Measurements from ENCODE around the gene FUOM.
"Not testable (repeated sequence)": the region's sequence is repeated elsewhere in the genome, so short reads cannot be mapped to it uniquely, and the experiment has no call there.

FUOM gene

GRCh38 chr10:133378251-133379096, 20.7 kb upstream of the FUOM start:
- peak; percentile 84 for DNase-seq (ENCODE audit: low spot score)
- no peak for TF ChIP-seq CTCF (IDR thresholded peaks at IDR 0.05; ENCODE audit: extremely low read depth, missing control alignments)

GRCh38 chr10:133377818-133378250, 20.0 kb upstream of the FUOM start:
- no peak for DNase-seq (ENCODE audit: low spot score)

GRCh38 chr10:133377025-133377817, 19.4 kb upstream of the FUOM start:
- no peak for TF ChIP-seq CTCF (IDR thresholded peaks at IDR 0.05; ENCODE audit: extremely low read depth, missing control alignments)
- DNase-seq (ENCODE audit: low spot score) = no peak

More at GRCh38 chr10:133377818-133378250, 20.0 kb upstream of the FUOM start:
- no peak for TF ChIP-seq CTCF (IDR thresholded peaks at IDR 0.05; ENCODE audit: extremely low read depth, missing control alignments)

- not testable (repeated sequence) for DNase-seq (ENCODE audit: low spot score)
Observed at GRCh38 chr10:133376183-133376582, 18.4 kb upstream of the FUOM start.

GRCh38 chr10:133375357-133376115, 17.7 kb upstream of the FUOM start:
- TF ChIP-seq CTCF (IDR thresholded peaks at IDR 0.05; ENCODE audit: extremely low read depth, missing control alignments) = no peak
- DNase-seq (ENCODE audit: low spot score) = no peak

- TF ChIP-seq CTCF (IDR thresholded peaks at IDR 0.05; ENCODE audit: extremely low read depth, missing control alignments) = no peak
- DNase-seq (ENCODE audit: low spot score) = peak; percentile 100
Observed at GRCh38 chr10:133373174-133374090, 15.6 kb upstream of the FUOM start, which contains the start of gene ECHS1. TSS of gene ECHS1 (minus strand) at chr10:133373354. CDS start at chr10:133373333, 21 bp downstream.

GRCh38 chr10:133372507-133372906, 14.7 kb upstream of the FUOM start:
- no peak for DNase-seq (ENCODE audit: low spot score)
- no peak for TF ChIP-seq CTCF (IDR thresholded peaks at IDR 0.05; ENCODE audit: extremely low read depth, missing control alignments)
